ENCODE results near the gene CFAP57. TPM values are rescaled to one million over a fixed set of nuclear protein-coding genes. Genes with fewer than 3 reads are reported as not detected.

The CFAP57 gene
- total RNA-seq, 1 donor from 2014 or later = not detected

DNA sequence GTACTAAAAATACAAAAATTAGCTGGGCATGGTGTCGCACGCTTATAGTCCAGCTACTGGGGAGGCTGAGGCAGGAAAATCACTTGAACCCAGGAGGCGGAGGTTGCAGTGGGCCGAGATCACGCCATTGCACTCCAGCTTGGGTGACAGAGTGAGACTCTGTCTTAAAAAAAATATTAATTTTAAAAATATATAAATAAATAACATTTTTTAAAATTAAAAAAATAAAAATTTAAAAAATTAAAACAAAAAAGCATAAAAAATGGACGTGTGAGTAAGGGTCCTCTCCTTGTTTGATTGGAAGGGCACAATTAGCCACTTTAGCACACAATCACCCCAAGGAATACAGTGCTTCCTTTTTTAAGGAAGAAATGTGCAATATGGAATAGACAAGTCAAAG is 18.7 kb upstream of the CFAP57 start:
- Histone ChIP-seq H3K27ac (no peak overlapping the region), H3K27me3 (no peaks in the 10 kb centered on the region), H3K36me3 (no peaks in the 10 kb centered on the region), H3K4me3 (no peak overlapping the region), H3K4me1 (no peaks in the 10 kb centered on the region), H3K9me3 (no peaks in the 10 kb centered on the region)
- no peak for DNase-seq (ENCODE audit: low spot score in 2 of 2)
- intact Hi-C loops (cut with DNase I) = no loop called here
- TF ChIP-seq, protein P1, sequence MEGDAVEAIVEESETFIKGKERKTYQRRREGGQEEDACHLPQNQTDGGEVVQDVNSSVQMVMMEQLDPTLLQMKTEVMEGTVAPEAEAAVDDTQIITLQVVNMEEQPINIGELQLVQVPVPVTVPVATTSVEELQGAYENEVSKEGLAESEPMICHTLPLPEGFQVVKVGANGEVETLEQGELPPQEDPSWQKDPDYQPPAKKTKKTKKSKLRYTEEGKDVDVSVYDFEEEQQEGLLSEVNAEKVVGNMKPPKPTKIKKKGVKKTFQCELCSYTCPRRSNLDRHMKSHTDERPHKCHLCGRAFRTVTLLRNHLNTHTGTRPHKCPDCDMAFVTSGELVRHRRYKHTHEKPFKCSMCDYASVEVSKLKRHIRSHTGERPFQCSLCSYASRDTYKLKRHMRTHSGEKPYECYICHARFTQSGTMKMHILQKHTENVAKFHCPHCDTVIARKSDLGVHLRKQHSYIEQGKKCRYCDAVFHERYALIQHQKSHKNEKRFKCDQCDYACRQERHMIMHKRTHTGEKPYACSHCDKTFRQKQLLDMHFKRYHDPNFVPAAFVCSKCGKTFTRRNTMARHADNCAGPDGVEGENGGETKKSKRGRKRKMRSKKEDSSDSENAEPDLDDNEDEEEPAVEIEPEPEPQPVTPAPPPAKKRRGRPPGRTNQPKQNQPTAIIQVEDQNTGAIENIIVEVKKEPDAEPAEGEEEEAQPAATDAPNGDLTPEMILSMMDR (IDR thresholded peaks at IDR 0.05) = no peak

DNA sequence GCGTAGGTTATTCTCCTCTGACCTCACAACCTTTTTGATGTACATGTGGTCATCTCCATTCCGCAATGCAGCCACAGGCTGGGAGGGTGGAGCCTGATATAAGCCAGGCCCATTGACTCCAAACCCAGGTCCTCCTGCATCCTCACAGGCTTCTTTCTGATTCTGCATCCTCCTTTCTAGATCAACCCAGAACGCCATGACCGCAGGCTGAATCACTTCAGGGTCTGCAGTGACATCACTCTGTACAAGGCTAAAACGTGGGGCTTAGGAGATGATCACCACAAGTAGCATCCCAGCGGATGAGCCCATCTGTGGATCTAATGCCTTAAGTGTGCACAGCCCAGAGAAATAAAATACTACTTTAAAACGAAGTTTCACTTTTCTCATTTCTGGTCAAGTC is 16.1 kb upstream of the CFAP57 start:
- Histone ChIP-seq H3K27ac (no peak overlapping the region), H3K9me3 (no peaks in the 10 kb centered on the region), H3K36me3 (no peaks in the 10 kb centered on the region), H3K27me3 (no peaks in the 10 kb centered on the region), H3K4me3 (no peak overlapping the region), H3K4me1 (no peaks in the 10 kb centered on the region)
- TF ChIP-seq, protein P1 (IDR thresholded peaks at IDR 0.05) = no peak
- intact Hi-C loops (cut with DNase I) = no loop called here
- no peak for DNase-seq (ENCODE audit: low spot score in 2 of 2)

DNA sequence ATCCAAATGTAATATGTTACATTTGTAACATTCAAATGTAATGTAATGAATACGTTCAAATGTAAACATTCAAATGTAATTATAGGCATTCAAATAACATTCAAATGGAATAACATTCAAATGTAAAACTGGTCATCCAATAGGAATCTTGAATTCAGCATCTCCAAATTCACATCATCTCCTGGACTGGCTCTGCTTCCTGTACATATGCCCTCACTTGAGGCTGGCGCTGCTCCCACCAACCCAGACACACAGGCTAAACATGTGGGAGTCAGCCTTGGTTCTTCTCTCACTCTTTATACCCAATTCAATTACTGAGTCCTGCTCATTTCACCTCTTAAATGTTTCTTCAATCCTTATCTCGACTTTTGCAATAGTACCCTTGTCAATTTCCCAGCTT is 7.0 kb upstream of the CFAP57 start:
- Histone ChIP-seq H3K4me3 (no peak overlapping the region), H3K9me3 (no peaks in the 10 kb centered on the region), H3K27ac (no peak overlapping the region), H3K36me3 (peaks cover 32 to 61% of the 10 kb centered on the region in 2 donors), H3K4me1 (no peaks in the 10 kb centered on the region), H3K27me3 (no peaks in the 10 kb centered on the region)
- DNase-seq (ENCODE audit: low spot score in 2 of 2) = no peak
- TF ChIP-seq, protein P1 (IDR thresholded peaks at IDR 0.05) = no peak
- intact Hi-C loops (cut with DNase I) = no loop called here

DNA sequence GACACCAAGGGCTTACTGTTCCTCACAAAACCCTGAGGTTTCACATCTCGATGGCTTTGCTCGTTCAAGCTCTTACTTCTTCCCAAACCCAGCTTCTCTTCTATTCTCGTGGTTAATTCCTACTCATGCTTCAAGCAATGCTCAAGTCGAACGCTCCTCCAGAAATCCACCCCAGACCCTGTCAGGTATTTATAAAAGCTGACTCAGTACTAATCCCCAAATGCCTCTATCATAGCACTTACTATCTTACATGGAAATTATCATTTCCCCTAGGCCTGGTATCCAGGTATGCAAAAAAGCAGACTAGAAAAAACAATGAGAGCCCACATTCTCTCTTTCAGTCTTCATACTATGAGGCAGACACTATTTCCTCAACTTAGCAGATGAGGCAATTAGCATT is 6.4 kb upstream of the CFAP57 start:
- intact Hi-C loops (cut with DNase I) = no loop called here
- TF ChIP-seq, protein P1 (IDR thresholded peaks at IDR 0.05) = no peak
- no peak overlapping the region for H3K27ac ChIP-seq
- H3K4me1 ChIP-seq = no peaks in the 10 kb centered on the region
- H3K36me3 ChIP-seq = peaks cover 32 to 65% of the 10 kb centered on the region in 2 donors
- H3K9me3 ChIP-seq = no peaks in the 10 kb centered on the region
- H3K4me3 ChIP-seq = no peak overlapping the region
- no peak for DNase-seq (ENCODE audit: low spot score in 2 of 2)
- H3K27me3 ChIP-seq = no peaks in the 10 kb centered on the region

- Histone ChIP-seq H3K4me1 (peaks cover 6 to 9% of the 10 kb centered on the region in 2 donors), H3K4me3 (peak overlapping the region; percentile 69 to 92), H3K27me3 (no peaks in the 10 kb centered on the region), H3K36me3 (peaks cover 20 to 37% of the 10 kb centered on the region in 2 donors), H3K9me3 (no peaks in the 10 kb centered on the region), H3K27ac (peak overlapping the region in 1 of 2 donors; percentile 51)
- no peak for DNase-seq (ENCODE audit: low spot score in 2 of 2)
- TF ChIP-seq, protein P1 (IDR thresholded peaks at IDR 0.05) = no peak
- intact Hi-C loops (cut with DNase I) = loop anchor here (5.0 kb wide), 3 partner anchors 176 to 481 kb away; partner anchors contain the start of genes C1orf50, KDM4A and P3H1
These were observed 736 bp upstream of the CFAP57 start for GRCh38 chr1:43171312-43171875.
